ENCODE results near the gene ACSL3.

The ACSL3 gene

DNA sequence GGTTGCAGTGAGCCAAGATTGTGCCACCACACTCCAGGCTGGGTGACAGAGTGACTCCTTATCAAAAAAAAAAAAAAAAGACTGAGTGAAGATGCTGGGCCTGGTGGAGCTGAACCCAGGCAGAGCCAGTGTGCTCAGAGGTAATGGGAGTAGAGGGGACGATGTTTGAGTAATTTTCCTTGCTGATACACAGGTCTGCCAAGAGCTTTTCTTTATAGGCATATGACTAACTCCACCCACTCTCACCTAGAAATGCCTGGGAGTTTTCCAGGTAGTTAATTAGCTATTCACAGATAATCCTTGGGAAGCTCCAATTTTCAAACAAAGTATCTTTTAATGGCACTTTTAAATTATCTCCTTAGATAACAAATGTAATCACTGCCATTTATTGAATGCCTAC, 33.4 kb upstream of the ACSL3 start:
- no peak for DNase-seq (ENCODE audit: insufficient read length, low spot score)
- TF ChIP-seq, protein P1, sequence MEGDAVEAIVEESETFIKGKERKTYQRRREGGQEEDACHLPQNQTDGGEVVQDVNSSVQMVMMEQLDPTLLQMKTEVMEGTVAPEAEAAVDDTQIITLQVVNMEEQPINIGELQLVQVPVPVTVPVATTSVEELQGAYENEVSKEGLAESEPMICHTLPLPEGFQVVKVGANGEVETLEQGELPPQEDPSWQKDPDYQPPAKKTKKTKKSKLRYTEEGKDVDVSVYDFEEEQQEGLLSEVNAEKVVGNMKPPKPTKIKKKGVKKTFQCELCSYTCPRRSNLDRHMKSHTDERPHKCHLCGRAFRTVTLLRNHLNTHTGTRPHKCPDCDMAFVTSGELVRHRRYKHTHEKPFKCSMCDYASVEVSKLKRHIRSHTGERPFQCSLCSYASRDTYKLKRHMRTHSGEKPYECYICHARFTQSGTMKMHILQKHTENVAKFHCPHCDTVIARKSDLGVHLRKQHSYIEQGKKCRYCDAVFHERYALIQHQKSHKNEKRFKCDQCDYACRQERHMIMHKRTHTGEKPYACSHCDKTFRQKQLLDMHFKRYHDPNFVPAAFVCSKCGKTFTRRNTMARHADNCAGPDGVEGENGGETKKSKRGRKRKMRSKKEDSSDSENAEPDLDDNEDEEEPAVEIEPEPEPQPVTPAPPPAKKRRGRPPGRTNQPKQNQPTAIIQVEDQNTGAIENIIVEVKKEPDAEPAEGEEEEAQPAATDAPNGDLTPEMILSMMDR (IDR thresholded peaks at IDR 0.05; ENCODE audit: insufficient read depth, missing control alignments), result no peak
- no peak for FAIRE-seq

DNA sequence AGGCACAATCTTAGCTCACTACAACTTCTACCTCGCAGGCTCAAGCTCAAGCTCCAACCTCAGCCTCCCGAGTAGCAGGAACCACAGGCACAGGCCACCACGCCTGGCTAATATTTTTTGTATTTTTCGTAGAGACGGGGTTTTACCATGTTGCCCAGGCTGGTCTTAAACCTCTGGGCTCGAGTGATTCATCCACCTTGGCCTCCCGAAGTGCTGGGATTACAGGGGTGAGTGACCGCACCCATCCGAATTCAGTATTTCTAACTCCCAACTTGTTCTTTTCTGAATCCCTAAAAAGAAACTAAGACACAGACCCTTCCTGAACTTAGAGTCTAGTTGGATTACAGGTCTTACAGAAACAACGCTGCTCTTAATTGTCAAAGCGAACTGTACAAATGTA, 32.3 kb upstream of the ACSL3 start:
- DNase-seq (ENCODE audit: insufficient read length, low spot score) (no peak), FAIRE-seq (no peak)
- TF ChIP-seq, protein P1 (IDR thresholded peaks at IDR 0.05; ENCODE audit: insufficient read depth, missing control alignments), result no peak

DNA sequence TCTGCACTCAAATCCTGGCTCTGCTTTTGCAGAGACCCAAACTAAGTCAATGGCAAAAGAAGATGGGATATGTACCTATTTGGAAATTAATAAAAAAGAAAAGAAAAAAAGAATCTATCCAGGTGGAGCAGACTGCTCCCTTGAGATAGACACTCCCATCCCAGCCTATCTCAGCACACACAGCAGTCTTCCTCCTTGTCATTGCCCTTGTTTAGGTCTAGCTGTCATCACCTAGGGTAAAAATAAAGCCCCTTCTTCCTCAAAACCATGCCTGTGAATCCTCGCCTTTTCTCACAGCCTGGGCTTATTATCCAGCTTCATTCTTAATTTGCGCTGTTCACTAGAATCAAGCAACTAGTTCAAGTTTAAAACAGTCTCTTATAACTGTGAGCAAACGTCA, 30.7 kb upstream of the ACSL3 start:
- FAIRE-seq (no peak), DNase-seq (ENCODE audit: insufficient read length, low spot score) (no peak)
- TF ChIP-seq, protein P1 (IDR thresholded peaks at IDR 0.05; ENCODE audit: insufficient read depth, missing control alignments), result no peak

DNA sequence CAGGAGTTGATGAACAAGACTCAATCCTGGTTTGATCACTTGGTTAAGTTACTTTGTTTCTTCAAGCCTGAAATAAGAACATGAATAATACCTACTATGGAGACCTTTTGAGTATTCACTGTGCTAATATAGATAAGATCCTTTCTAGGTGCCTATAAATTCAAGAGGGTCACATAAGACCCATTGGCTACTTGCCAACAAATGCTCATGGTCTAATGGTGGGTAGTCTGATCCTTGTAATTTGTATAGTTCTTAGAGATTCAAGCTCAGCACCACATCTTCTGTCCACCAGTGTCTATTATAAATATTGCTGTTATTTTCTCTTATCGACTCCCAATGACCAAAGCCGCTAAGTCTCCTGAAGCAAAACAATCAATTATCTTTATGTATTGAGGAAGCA, 27.4 kb upstream of the ACSL3 start:
- no peak for FAIRE-seq
- TF ChIP-seq, protein P1 (IDR thresholded peaks at IDR 0.05; ENCODE audit: insufficient read depth, missing control alignments), result no peak
- DNase-seq (ENCODE audit: insufficient read length, low spot score), result no peak

DNA sequence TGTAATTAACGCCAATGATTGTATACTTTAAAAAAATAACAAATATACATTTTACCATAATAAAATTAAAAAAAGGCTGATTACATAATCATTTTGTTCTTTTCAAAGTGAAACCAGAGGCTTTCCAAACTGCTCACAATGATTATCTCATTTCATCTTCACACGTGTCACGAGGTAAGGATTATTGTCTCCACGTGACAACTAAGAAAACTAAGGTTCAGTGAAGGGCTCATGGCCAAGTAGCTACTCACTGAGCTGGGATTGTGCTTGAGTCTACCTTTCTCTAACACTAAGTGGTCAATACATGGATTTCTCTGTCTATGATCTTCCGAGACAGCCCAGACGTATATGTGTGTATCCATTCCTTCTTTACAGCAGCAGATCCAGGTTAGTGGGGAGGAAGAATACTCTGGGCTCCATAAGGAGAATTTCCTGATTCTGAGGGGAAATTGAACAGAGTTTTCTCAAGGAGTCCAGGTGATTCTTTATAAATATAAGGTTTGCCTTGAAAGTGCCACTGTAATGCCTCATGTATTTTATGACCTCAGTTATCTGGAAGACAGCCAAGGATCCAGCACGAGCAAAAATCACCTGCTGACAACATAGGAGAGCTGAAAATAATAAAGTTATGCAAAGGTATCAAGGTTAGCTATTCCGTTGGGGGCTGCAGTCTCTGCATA, 25.6 kb upstream of the ACSL3 start:
- DNase-seq (ENCODE audit: insufficient read length, low spot score) (no peak), FAIRE-seq (no peak)
- TF ChIP-seq, protein P1 (IDR thresholded peaks at IDR 0.05; ENCODE audit: insufficient read depth, missing control alignments), result no peak

DNA sequence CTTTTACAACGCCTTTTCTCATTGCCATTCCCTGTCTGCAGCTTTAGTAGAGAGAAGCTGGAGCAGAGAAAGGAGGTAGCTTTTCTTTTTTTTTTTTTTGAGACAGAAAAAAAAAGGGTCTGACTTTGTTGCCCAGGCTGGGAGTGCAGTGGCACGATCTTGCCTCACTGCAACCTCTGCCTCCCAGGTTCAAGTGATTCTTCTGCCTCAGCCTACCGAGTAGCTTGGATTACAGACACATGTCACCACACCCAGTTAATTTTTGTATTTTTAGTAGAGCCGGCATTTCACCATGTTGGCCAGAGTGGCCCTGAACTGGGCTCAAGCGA, 25.0 kb upstream of the ACSL3 start:
- TF ChIP-seq, protein P1 (IDR thresholded peaks at IDR 0.05; ENCODE audit: insufficient read depth, missing control alignments), result no peak
- DNase-seq (ENCODE audit: insufficient read length, low spot score) (no peak), FAIRE-seq (no peak)

DNA sequence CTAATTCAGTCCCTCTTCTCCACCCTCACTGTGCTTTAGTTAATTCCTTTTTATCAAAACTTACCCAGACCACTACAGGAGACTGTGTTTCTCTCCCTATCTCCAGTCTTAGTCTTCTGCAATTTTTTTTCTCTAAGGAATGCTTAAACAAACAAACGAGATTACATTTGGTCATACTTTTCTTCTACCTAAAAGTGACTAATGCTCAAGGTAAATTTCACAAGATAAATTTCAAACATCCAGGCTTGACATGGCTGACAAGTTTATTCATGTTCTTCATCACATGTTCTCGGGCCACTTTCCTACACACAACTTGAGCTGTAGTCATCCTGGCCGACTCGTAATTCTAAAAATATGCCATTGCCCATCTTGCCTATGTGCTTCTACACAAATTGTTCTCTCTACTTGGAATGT, 23.2 kb upstream of the ACSL3 start:
- TF ChIP-seq, protein P1 (IDR thresholded peaks at IDR 0.05; ENCODE audit: insufficient read depth, missing control alignments), result no peak
- FAIRE-seq (no peak), DNase-seq (ENCODE audit: insufficient read length, low spot score) (no peak)

Measured in D721Med (cell line).